Measurements from ENCODE around the gene VMP1. TPM values are rescaled to one million over a fixed set of nuclear protein-coding genes. Genes with fewer than 3 reads are reported as not detected.

The VMP1 gene
- total and polyA plus RNA-seq, 2 of the 13 experiments (the other 11 are each of a cell fraction or from before 2014, with no cell fraction given): 186 to 271 TPM

GRCh38 chr17:59707971-59708430 lies 547 bp downstream of the VMP1 start (continued):
- TF ChIP-seq ZNF574 (CRISPR knock-in tag; IDR thresholded peaks at IDR 0.05) (no peak), ZFP82 (CRISPR knock-in tag; IDR thresholded peaks at IDR 0.05; ENCODE audit: borderline replicate concordance) (peak; percentile 49; the same call in 1 of the 2 replicates), STAT6 (CRISPR knock-in tag; IDR thresholded peaks at IDR 0.05; ENCODE audit: borderline replicate concordance) (no peak), IKZF5 (CRISPR knock-in tag; IDR thresholded peaks at IDR 0.05) (no peak; the same call in 1 of the 2 replicates), ZNF781 (CRISPR knock-in tag; IDR thresholded peaks at IDR 0.05; ENCODE audit: borderline replicate concordance, not compliant biosample characterization) (no peak), MTERF4 (CRISPR knock-in tag; IDR thresholded peaks at IDR 0.05) (no peak), KDM5A (IDR thresholded peaks at IDR 0.05; ENCODE audit: borderline replicate concordance, low read length) (peak; percentile 2), ZNF513 (CRISPR knock-in tag; conservative IDR thresholded peaks at IDR 0.05) (no peak), E2F2 (CRISPR knock-in tag; IDR thresholded peaks at IDR 0.05; ENCODE audit: borderline replicate concordance) (no peak), ZMAT5 (CRISPR knock-in tag; IDR thresholded peaks at IDR 0.05; ENCODE audit: borderline replicate concordance, low read depth) (no peak), RXRA (CRISPR knock-in tag; IDR thresholded peaks at IDR 0.05) (no peak; the same call in 1 of the 2 replicates), SIN3A (IDR thresholded peaks at IDR 0.05; ENCODE audit: borderline replicate concordance, low read depth, low read length) (no peak), BRCA1 (CRISPR knock-in tag; IDR thresholded peaks at IDR 0.05) (no peak; the same call in 1 of the 2 replicates), RFXAP (CRISPR knock-in tag; IDR thresholded peaks at IDR 0.05; ENCODE audit: borderline replicate concordance) (no peak), HIVEP1 (CRISPR knock-in tag; IDR thresholded peaks at IDR 0.05) (no peak; the same call in 1 of the 2 replicates), ZNF329 (CRISPR knock-in tag; IDR thresholded peaks at IDR 0.05; ENCODE audit: low read depth) (no peak)
